Stimulated activated CD4-positive, alpha-beta T cell treated with anti-CD3 and anti-CD28 coated beads, Interleukin-12 subunit alpha, Interleukin-12 subunit beta, amount 100 ng/mL, for 48 hours (primary cell): ENCODE data around the gene RANGRF.
"Not testable (repeated sequence)": the region's sequence is repeated elsewhere in the genome, so short reads cannot be mapped to it uniquely, and the experiment has no call there.

Experiments used
- DNase-seq, 3 donors: peaks; one replicate each; pipeline ENCODE4 v3.0.0-alpha.2; 2020; ENCODE audit warnings: low read depth in 2 of 3, low spot score in 1 of 3

The RANGRF gene, protein sequence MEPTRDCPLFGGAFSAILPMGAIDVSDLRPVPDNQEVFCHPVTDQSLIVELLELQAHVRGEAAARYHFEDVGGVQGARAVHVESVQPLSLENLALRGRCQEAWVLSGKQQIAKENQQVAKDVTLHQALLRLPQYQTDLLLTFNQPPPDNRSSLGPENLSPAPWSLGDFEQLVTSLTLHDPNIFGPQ

DNA sequence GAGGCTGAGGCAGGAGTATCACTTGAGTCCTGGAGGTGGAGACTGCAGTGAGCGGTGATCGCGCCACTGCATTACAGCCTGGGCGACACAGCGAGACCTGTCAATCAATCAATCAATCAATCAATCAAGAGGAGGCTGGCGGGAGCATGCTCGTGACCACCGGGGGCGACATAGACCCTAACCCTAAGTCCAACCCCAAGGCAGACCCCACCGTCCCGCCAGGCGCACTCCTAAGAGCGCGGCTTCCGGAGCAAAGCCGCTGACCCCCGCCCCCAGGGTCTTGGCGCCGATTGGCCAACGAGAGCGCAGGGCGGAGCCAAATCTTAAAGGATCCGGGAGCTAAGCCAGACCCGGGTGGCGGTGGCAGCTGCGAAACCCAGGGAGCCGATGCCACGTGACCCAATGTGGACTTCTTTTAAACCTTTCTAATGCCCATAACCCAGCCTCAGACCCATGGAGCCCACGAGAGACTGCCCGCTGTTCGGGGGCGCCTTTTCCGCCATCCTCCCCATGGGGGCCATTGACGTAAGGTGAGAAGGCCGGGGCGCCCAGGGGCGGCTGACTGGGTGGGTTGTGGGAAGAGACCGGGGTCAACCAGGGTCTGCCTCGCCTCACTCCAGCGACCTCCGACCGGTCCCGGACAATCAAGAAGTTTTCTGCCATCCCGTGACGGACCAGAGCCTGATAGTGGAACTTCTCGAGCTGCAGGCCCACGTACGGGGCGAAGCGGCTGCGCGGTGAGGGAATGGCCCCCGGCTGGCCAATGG, at the start of gene RANGRF:
Gene RANGRF, plus strand, starts transcription at position 335 of the 767 bp plus-strand sequence. Its CDS starts 119 bp downstream, at position 454.
- peak; percentile 67 to 81 (median 74) for DNase-seq

DNA sequence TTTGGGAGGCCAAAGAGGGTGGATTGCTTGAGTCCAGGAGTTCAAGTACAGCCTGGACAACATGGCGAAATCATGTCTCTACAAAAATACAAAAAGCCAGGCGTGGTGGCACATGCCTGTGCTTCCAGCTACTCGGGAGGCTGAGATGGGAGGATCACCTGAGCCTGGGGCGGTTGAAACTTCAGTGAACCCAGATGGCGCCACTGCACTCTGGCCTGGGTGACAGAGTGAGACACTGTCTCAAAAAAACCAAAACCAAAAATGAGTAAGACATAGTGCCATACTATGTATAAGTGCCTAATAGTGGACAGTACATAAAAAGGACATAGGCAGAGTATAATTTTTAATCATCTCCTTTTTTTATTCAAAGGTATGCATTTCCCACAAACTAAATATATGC, 44.6 kb upstream of the RANGRF start:
- DNase-seq, result no peak

DNA sequence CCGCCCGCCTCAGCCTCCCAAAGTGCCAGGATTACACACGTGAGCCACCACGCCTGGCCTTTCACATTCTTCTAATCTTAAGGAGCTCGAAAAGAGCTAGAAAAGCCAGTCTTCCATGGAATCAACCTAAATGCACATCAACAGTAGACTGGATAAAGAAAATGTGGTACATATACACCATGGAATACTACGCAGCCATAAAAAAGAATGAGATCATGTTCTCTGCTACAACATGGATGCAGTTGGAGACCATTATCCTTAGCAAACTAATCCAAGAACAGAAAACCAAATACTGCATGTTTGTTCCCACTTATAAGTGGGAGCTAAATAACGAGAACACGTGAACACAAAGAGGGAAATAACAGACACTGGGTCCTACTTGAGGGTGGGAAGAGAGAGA, 43.7 kb upstream of the RANGRF start:
- no peak for DNase-seq

DNA sequence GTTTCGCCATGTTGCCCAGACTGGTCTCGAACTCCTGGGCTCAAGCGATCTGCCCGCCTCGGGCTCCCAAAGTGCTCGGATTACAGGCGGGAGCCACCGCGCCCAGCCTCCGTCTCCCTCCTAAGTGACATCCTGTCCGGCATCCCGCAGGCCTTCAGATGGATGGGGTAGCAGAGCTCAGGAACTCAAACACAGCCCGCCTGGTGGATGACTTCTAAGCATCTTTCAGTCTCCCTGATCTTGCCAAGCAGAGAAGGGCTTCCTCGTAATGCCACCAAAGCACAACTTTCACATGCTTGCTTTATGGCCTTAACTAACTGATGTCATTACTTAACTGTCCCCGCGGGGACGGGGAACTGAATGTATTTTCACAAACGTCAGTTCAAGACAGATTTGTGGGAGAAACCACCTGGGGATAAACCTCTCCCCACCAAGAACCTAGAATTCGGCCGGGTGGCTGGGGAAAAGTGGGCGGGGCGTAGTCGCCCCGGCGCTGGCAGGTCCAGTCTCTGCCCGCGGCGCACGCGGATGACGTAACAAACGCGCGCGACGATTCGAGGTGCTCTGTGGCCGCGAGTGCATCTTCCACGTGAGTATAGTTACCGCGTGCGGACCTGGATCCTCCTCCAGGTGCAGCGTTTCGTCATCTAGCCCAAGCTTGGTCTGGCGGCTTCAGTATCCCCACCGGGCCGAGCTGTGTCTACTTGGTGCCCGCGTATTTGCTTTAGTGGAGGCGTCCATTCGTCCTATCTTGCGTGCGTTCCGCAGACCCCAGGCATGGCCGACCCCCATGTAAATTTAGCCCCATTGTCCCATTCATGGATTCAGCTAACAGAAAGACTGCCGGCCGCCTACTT, 39.5 kb upstream of the RANGRF start, which contains the start of gene PFAS:
Gene PFAS, plus strand, starts transcription at position 539 of the 857 bp plus-strand sequence. CDS start 4,649 bp downstream, outside the sequence.
- DNase-seq, result peak; percentile 95 to 98 (median 96)

DNA sequence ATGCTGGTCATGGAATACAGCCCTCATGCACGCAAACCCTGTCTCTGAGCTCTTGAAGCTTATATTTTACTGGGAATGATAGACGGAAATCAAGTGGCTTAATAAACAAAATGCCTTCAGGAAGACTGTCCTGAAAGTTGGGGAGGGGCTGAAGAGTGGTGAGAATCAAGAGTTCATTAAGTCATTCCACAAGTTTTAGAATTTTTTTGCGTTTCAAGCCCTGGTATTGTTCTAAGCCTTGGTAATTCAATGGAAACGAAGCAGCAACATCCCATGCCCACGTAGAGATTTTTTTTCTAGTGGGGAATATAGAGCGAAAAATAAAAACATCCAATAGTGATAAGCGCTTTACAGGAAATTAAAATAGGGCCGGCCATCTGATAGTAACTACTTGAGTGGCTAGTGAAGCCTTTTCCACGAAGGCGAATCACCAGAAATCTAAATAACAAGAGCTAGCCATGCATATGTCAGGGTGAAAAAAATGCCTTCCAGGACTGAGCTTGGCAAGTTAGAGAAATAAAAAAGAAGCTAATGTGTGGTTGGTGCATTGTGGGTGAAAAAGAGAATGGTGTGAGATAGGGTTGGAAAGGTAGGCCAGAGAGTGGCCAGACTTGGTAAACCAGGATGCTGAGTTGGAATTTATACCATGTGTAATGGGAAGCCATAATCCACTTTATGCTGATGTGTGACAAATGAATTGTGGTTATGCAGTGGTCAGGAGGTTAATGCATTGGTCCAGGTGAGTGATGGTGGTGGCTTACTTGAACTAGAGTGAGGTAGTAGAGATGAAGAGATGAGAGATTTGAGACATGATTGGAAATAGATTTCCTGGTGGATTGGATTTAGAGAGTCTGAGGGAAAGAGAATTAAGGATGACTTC, 38.6 kb upstream of the RANGRF start:
- DNase-seq, result no peak

DNA sequence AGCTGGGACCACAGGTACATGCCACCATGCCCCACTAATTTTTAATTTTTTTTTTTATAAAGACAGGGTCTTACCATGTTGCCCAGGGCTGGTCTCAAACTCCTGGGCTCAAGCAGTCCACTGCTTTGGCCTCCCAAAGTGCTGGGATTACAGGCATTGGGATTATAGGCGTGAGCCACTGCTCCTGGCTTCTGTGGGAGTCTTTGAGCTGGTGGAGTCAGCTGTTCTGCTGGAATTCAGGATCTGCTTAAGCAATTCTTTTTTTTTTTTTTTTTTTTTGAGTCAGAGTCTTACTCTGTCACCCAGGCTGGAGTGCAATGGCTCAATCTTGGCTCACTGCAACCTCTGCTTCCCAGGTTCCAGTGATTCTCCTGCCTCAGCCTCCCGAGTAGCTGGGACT, 37.1 kb upstream of the RANGRF start:
- not testable (repeated sequence) for DNase-seq

DNA sequence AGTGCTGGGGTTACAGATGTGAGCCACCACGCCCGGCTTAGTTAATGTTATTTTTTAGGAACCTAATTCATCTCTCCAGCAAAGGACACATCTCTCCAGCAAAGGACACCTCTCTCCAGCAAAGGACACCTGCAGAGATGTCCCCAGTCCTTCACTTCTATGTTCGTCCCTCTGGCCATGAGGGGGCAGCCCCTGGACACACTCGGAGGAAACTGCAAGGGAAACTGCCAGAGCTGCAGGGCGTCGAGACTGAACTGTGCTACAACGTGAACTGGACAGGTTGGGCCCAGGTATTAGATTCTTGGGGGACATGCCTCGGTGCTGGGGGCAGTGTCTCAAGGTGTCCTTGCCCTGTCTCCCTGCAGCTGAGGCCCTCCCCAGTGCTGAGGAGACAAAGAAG, 34.7 kb upstream of the RANGRF start:
- DNase-seq, result no peak

DNA sequence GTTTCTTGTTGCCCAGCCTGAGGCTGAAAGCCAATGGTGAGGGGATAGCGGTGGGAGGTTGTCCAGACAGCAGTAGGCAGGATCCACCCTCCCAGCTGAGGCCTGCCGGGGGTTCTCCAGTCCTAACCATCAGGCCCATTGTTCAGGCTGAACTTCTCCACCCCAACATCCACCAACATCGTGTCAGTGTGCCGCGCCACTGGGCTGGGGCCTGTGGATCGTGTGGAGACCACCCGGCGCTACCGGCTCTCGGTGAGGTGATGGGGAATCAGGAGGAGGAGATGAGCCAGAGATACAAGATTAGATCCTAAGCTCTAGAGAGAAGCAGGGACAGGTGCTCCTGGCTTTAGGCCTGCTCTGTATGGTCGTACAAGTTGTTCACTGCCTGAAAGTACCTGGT, 33.6 kb upstream of the RANGRF start:
- DNase-seq, result no peak

DNA sequence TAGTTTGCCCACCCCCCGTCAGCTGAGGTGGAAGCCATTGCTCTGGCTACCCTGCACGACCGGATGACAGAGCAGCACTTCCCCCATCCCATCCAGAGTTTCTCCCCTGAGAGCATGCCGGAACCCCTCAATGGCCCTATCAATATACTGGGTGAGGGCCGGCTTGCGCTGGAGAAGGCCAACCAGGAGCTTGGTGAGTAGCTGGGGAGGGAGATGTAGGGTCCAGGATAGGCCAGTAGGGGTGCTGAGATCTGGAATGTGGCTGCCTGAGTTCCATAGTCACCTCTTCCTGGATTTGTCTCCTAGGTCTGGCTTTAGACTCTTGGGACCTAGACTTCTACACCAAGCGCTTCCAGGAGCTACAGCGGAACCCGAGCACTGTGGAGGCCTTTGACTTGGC, 33.0 kb upstream of the RANGRF start:
- no peak for DNase-seq

DNA sequence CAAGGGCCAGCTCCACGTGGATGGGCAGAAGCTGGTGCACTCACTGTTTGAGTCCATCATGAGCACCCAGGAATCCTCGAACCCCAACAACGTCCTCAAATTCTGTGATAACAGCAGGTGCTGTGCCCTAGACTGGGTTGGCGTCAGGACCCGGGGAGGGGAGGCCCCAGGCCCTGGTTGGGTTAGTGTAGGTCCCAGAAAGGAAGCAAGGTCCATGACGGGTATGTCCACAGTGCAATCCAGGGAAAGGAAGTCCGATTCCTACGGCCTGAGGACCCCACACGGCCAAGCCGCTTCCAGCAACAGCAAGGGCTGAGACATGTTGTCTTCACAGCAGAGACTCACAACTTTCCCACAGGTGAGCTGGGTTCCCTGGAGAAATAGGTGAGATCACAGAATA, 32.2 kb upstream of the RANGRF start:
- DNase-seq, result no peak

DNA sequence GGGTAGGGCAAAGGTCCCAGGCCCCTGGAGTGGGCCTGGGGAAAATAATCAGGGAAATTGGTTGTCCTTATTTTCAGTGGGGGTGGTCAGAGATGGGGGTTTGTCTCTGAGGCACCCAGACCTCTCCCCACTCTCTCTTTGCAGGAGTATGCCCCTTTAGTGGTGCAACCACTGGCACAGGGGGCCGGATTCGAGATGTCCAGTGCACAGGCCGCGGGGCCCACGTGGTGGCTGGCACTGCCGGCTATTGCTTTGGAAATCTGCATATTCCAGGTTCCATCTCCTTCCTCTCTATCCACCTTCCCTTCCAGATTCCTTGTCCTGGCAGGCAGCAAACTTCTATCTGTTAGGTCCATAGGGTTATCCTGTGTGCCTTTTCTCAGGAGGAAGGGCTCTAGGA, 31.8 kb upstream of the RANGRF start:
- no peak for DNase-seq

DNA sequence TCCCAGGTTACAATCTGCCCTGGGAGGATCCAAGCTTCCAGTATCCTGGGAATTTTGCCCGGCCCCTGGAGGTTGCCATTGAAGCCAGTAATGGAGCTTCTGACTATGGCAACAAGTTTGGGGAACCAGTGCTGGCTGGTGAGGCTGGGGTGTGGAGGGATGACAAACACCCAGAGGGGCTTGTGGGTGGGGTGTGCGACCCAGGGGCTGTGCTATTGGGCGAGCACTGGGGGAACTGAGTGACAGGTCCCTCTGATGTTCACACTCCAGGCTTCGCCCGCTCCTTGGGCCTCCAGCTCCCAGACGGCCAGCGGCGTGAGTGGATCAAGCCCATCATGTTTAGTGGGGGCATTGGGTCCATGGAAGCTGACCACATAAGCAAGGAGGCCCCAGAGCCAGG, 30.7 kb upstream of the RANGRF start:
- no peak for DNase-seq

DNA sequence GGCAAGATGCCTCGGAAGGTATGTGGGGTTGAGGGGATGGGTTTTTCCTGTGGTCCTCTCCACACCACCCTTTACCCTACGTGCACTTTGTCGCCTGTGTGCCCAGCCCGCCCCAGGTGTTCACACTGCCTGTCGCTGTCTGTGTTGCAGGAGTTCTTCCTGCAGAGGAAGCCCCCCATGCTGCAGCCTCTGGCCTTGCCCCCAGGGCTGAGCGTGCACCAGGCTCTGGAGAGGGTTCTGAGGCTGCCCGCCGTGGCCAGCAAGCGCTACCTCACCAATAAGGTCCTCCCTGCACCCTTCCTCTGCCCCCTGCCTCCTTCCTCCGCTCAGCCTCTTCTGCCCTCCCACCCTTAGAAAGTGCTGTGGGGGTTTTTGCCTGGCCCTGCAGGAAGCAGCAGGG, 24.1 kb upstream of the RANGRF start:
- DNase-seq, result no peak

DNA sequence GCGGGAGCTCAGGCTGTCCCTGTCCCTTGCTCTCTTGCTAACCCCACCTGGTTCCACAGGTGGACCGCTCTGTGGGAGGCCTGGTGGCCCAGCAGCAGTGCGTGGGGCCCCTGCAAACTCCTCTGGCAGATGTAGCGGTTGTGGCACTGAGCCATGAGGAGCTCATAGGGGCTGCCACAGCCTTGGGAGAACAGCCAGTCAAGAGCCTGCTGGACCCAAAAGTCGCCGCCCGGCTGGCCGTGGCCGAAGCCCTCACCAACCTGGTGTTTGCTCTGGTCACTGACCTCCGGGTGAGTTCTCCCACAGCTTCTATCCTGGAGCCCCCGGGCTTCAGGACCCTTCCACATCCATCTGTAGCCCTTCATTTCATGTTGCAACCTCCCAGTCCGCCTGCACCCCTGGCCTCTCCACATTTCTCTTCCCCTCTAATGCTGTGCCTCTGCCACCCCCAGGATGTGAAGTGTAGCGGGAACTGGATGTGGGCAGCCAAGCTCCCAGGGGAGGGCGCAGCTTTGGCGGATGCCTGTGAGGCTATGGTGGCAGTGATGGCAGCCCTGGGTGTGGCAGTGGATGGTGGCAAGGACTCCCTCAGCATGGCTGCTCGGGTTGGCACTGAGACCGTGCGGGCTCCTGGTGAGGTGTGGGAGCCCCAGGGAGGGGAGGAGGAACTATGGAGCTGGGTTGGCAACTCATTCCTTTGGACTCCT, 23.5 kb upstream of the RANGRF start:
- DNase-seq, result no peak

DNA sequence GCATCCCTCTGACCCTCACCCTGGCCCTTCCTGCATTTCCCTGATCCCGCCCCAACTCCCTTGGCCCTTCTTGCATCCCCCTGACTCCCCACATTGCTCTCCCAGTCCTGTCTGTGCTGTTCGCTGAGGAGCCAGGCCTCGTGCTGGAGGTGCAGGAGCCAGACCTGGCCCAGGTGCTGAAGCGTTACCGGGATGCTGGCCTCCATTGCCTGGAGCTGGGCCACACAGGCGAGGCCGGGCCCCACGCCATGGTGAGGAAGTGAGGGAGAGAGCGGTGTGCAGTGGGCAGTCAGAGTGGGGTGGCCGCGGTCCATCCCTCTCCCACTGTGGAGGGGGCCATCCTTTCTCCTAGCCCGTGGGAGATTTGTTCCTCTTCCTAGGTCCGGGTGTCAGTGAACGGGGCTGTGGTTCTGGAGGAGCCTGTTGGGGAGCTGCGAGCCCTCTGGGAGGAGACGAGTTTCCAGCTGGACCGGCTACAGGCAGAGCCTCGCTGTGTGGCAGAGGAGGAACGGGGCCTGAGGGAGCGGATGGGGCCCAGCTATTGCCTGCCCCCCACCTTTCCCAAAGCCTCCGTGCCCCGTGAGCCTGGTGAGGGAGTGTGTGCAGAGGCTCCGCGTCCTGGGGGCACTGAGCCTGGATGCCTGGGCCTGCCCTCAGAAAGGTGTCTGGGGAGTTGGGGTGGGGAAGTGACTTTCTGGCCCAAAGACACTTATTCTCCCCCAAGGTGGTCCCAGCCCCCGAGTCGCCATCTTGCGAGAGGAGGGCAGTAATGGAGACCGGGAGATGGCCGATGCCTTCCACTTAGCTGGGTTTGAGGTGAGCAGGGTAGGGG, 21.6 kb upstream of the RANGRF start:
- no peak for DNase-seq

DNA sequence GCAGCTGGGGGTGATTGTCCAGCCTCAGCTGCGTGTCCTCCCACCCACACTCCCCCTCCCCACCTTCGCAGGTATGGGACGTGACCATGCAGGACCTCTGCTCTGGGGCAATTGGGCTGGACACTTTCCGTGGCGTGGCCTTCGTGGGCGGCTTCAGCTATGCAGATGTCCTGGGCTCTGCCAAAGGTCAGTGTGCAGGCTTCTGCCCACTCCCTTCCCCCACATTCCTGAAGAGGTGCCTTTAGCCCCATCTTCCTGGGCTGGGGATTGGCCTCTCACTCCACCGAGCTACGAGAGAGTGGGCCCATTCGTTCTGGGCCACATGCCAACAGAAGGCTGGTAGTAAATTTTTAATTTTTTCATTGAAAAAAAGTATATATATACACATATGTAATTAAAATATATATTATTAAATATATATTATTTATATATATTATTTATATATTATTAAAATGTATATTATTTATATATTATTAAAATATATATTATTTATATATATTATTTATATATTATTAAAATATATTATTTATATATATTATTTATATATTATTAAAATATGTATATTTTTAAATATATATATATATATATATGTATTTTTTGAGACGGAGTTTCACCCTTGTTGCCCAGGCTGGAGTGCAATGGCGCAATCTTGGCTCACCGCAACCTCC, 20.9 kb upstream of the RANGRF start:
- DNase-seq, result no peak

DNA sequence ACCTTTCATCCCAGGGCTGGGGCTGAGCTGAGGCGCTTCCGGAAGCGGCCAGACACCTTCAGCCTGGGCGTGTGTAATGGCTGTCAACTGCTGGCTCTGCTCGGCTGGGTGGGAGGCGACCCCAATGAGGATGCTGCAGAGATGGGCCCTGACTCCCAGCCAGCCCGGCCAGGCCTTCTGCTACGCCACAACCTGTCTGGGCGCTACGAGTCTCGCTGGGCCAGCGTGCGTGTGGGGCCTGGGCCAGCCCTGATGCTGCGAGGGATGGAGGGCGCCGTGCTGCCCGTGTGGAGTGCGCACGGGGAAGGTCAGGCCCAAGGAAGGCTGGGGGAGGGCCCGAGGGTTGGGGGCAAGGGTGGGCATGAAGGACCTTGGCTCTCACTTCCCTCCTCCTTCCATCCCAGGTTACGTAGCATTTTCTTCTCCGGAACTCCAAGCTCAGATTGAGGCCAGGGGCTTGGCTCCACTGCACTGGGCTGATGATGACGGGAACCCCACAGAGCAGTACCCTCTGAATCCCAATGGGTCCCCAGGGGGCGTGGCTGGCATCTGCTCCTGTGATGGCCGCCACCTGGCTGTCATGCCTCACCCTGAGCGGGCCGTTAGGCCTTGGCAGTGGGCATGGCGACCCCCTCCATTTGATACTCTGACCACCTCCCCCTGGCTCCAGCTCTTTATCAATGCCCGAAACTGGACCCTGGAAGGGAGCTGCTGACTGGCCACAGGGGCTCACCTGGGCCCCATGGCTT, 19.7 kb upstream of the RANGRF start:
- DNase-seq, result no peak

DNA sequence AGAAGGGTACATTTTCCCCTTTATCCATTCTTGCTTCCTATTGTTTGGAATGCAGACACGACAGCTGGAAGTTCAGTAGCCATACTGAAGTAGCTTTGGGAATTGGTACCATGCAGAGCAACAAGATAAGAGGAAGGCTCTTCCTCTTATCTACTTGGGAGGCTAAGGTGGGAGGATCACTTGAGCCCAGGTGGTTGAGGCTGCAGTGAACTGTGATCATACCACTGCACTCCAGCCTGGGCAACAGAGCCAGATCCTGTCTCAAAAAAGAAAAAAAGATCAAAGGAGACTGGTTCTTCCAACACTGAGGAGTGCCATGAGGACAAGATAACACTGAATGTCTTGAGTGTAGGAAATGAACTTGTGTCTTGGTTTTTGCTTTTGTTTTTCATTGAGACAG, 16.0 kb upstream of the RANGRF start:
- no peak for DNase-seq
